ENCODE data around the gene CACNA1D.

Gene CACNA1D

GRCh38 chr3:53577506-53577905, 83.1 kb downstream of the CACNA1D start:
- DNase-seq (ENCODE audit: low read depth in 2 of 2), result no peak

- no peak for DNase-seq (ENCODE audit: low read depth in 2 of 2)
These were observed 85.2 kb downstream of the CACNA1D start for GRCh38 chr3:53579636-53580035.

GRCh38 chr3:53581671-53582070, 87.3 kb downstream of the CACNA1D start:
- DNase-seq (ENCODE audit: low read depth in 2 of 2), result no peak

- DNase-seq (ENCODE audit: low read depth in 2 of 2), result no peak
These were observed 88.8 kb downstream of the CACNA1D start for GRCh38 chr3:53583161-53583690.

- no peak for DNase-seq (ENCODE audit: low read depth in 2 of 2)
These were observed 90.6 kb downstream of the CACNA1D start for GRCh38 chr3:53585049-53585448.

GRCh38 chr3:53585627-53586026, 91.2 kb downstream of the CACNA1D start:
- no peak for DNase-seq (ENCODE audit: low read depth in 2 of 2)

GRCh38 chr3:53588122-53588521, 93.7 kb downstream of the CACNA1D start:
- no peak for DNase-seq (ENCODE audit: low read depth in 2 of 2)

GRCh38 chr3:53589201-53589600, 94.8 kb downstream of the CACNA1D start:
- DNase-seq (ENCODE audit: low read depth in 2 of 2), result no peak

GRCh38 chr3:53589806-53590205, 95.4 kb downstream of the CACNA1D start:
- DNase-seq (ENCODE audit: low read depth in 2 of 2), result no peak

GRCh38 chr3:53590606-53591005, 96.2 kb downstream of the CACNA1D start:
- no peak for DNase-seq (ENCODE audit: low read depth in 2 of 2)

- no peak for DNase-seq (ENCODE audit: low read depth in 2 of 2)
These were observed 97.2 kb downstream of the CACNA1D start for GRCh38 chr3:53591646-53592045.

- DNase-seq (ENCODE audit: low read depth in 2 of 2), result no peak
These were observed 98.5 kb downstream of the CACNA1D start for GRCh38 chr3:53592862-53593261.

- DNase-seq (ENCODE audit: low read depth in 2 of 2), result no peak
These were observed 99.2 kb downstream of the CACNA1D start for GRCh38 chr3:53593611-53594010.

- DNase-seq (ENCODE audit: low read depth in 2 of 2), result no peak
These were observed 99.9 kb downstream of the CACNA1D start for GRCh38 chr3:53594276-53594675.

- no peak for DNase-seq (ENCODE audit: low read depth in 2 of 2)
These were observed 101.2 kb downstream of the CACNA1D start for GRCh38 chr3:53595660-53596059.

GRCh38 chr3:53597136-53597915, 102.9 kb downstream of the CACNA1D start:
- DNase-seq (ENCODE audit: low read depth in 2 of 2), result no peak

GRCh38 chr3:53599771-53600170, 105.4 kb downstream of the CACNA1D start:
- no peak for DNase-seq (ENCODE audit: low read depth in 2 of 2)

GRCh38 chr3:53602866-53603265, 108.5 kb downstream of the CACNA1D start:
- DNase-seq (ENCODE audit: low read depth in 2 of 2), result no peak

GRCh38 chr3:53604232-53604631, 109.8 kb downstream of the CACNA1D start:
- no peak for DNase-seq (ENCODE audit: low read depth in 2 of 2)

GRCh38 chr3:53606793-53607192, 112.4 kb downstream of the CACNA1D start:
- no peak for DNase-seq (ENCODE audit: low read depth in 2 of 2)

- DNase-seq (ENCODE audit: low read depth in 2 of 2), result no peak
These were observed 118.1 kb downstream of the CACNA1D start for GRCh38 chr3:53612508-53612907.

- DNase-seq (ENCODE audit: low read depth in 2 of 2), result no peak
These were observed 118.7 kb downstream of the CACNA1D start for GRCh38 chr3:53613125-53613524.

- DNase-seq (ENCODE audit: low read depth in 2 of 2), result no peak
These were observed 119.9 kb downstream of the CACNA1D start for GRCh38 chr3:53614307-53614706.

GRCh38 chr3:53616321-53616720, 121.9 kb downstream of the CACNA1D start:
- DNase-seq (ENCODE audit: low read depth in 2 of 2), result no peak

Data from stimulated activated CD4-positive, alpha-beta T cell treated with anti-CD3 and anti-CD28 coated beads, Interleukin-4, amount 100 ng/mL, for 48 hours (primary cell).